Esophagus squamous epithelium (tissue), 5 donors: ENCODE results near the gene STX8. TPM values are rescaled to one million over a fixed set of nuclear protein-coding genes. Genes with fewer than 3 reads are reported as not detected.

Experiments used
- DNase-seq: peaks from one replicate; lab custom pipeline; 2025; lab: John Stamatoyannopoulos, UW
- H3K27ac ChIP-seq, 4 donors: fragments of 200-600 bp; sonication (generic); one replicate each; pipeline ENCODE4 v1.5.1; 2016 to 2019; ENCODE audit warnings: mild to moderate bottlenecking in 1 of 4
- H3K27me3 ChIP-seq, 4 donors: fragments of 200-600 bp; sonication (generic); 1 replicate in 3 of 4; 2 replicates in 1 of 4; pipeline versions ENCODE4 v1.5.1 to v1.6.0; 2017 to 2021; ENCODE audit warnings: antibody characterized with exemption in 1 of 4
- H3K36me3 ChIP-seq, 3 donors: fragments of 200-600 bp; sonication (generic); one replicate each; pipeline ENCODE4 v1.5.1; 2016 to 2019
- H3K4me1 ChIP-seq, 3 donors: fragments of 200-600 bp; sonication (generic); one replicate each; pipeline ENCODE4 v1.5.1; 2017 to 2019
- H3K4me3 ChIP-seq, 4 donors: fragments of 200-600 bp; sonication (generic); 1 replicate in 3 of 4; 2 replicates in 1 of 4; pipeline ENCODE4 v1.5.1; 2016 to 2019; ENCODE audit warnings: mild to moderate bottlenecking in 2 of 4, moderate library complexity in 1 of 4
- H3K9me3 ChIP-seq, 3 donors: fragments of 200-600 bp; sonication (generic); one replicate each; pipeline ENCODE4 v1.5.1; 2016 to 2019
- CTCF ChIP-seq, 6 experiments: fragments of 450-650 bp in 4 of 6; fragments of 200-600 bp in 2 of 6; sonication (generic) in 2 of 6; IDR thresholded peaks; one replicate each; pipeline ENCODE4 v1.5.1; 2016 to 2019; ENCODE audit warnings: antibody characterized with exemption in 6 of 6, mild to moderate bottlenecking in 4 of 6, moderate library complexity in 4 of 6
- POLR2A ChIP-seq, 4 donors: fragments of 450-650 bp; IDR thresholded peaks; one replicate each; pipeline ENCODE4 v1.6.1; 2017; ENCODE audit warnings: antibody characterized with exemption in 4 of 4, mild to moderate bottlenecking in 4 of 4, moderate library complexity in 3 of 4
- WGBS, 2 donors: methylation state at CpG; one replicate each; pipeline ENCODE4 v1.1.5; 2018; 5-methylcytosine and 5-hydroxymethylcytosine counted together
- intact Hi-C: fragments of 100-400 bp; cut with DNase I; formaldehyde crosslinking; loops from one replicate; pipeline ENCODE4 v1.15.0; 2022
- total RNA-seq, 4 donors: library from RNA; depleted of rRNA; stranded (reverse); fragments of >200 nt; gene quantifications; one replicate each; pipeline ENCODE4 v1.1.0, GENCODE V29; 2016
- donor health status: DM: yes; HTN: yes; CAD: no.

The STX8 gene
- total RNA-seq, 4 donors from 2014 or later, result 31.8 to 66.4 (median 46.5) TPM

- TF ChIP-seq CTCF (IDR thresholded peaks at IDR 0.05) (no peak), POLR2A (IDR thresholded peaks at IDR 0.05) (no peak)
Measured at GRCh38 chr17:9364837-9365430, 210.7 kb downstream of the STX8 start.

GRCh38 chr17:9363440-9364350 is 211.9 kb downstream of the STX8 start:
- intact Hi-C loops, result no loop called here

More at GRCh38 chr17:9364837-9365430, 210.7 kb downstream of the STX8 start:
- no peaks in the 10 kb centered on the region for H3K9me3 ChIP-seq
- intact Hi-C loops, result no loop called here
- H3K4me3 ChIP-seq, result no peak overlapping the region
- H3K4me1 ChIP-seq, result peaks cover 0 to 17% (median 0%) of the 10 kb centered on the region in 3 donors
- DNase-seq, result no peak
- peak overlapping the region in 1 of 4 donors; percentile 4 for H3K27ac ChIP-seq
- no peaks in the 10 kb centered on the region for H3K36me3 ChIP-seq
- no peaks in the 10 kb centered on the region for H3K27me3 ChIP-seq
- 75 to 80% methylated on average over 3 of the region's 3 CpGs for WGBS, 2 donors

GRCh38 chr17:9361188-9361955 is 214.2 kb downstream of the STX8 start:
- intact Hi-C loops, result no loop called here
- peak overlapping the region in 1 of 4 donors; percentile 44 for H3K27ac ChIP-seq
- DNase-seq, result no peak
- H3K36me3 ChIP-seq, result no peaks in the 10 kb centered on the region
- peaks cover 0 to 21% (median 3%) of the 10 kb centered on the region in 3 donors for H3K4me1 ChIP-seq
- TF ChIP-seq POLR2A (IDR thresholded peaks at IDR 0.05), result no peak
- TF ChIP-seq CTCF (IDR thresholded peaks at IDR 0.05), result no peak
- H3K27me3 ChIP-seq, result no peaks in the 10 kb centered on the region
- 77 to 81% methylated on average over 7 of the region's 7 CpGs for WGBS, 2 donors
- no peak overlapping the region for H3K4me3 ChIP-seq
- H3K9me3 ChIP-seq, result no peaks in the 10 kb centered on the region

More at GRCh38 chr17:9363440-9364350, 211.9 kb downstream of the STX8 start:
- WGBS, 2 donors, result 55 to 65% methylated on average over 13 of the region's 13 CpGs
- Histone ChIP-seq H3K4me1 (peaks cover 0 to 17% (median 0%) of the 10 kb centered on the region in 3 donors), H3K36me3 (no peaks in the 10 kb centered on the region), H3K4me3 (no peak overlapping the region), H3K9me3 (no peaks in the 10 kb centered on the region), H3K27me3 (no peaks in the 10 kb centered on the region), H3K27ac (no peak overlapping the region)
- no peak for TF ChIP-seq CTCF (IDR thresholded peaks at IDR 0.05)
- no peak for DNase-seq

GRCh38 chr17:9360677-9361081 is 214.9 kb downstream of the STX8 start:
- H3K9me3 ChIP-seq, result no peaks in the 10 kb centered on the region
- DNase-seq, result no peak
- intact Hi-C loops, result no loop called here
- no peaks in the 10 kb centered on the region for H3K36me3 ChIP-seq
- peak overlapping the region in 2 of 4 donors; percentile 44 to 49 for H3K27ac ChIP-seq
- H3K4me3 ChIP-seq, result no peak overlapping the region
- H3K4me1 ChIP-seq, result peaks cover 0 to 25% (median 4%) of the 10 kb centered on the region in 3 donors
- 72 to 83% methylated on average over 13 of the region's 13 CpGs for WGBS, 2 donors
- H3K27me3 ChIP-seq, result no peaks in the 10 kb centered on the region
- TF ChIP-seq POLR2A (IDR thresholded peaks at IDR 0.05) (no peak), CTCF (IDR thresholded peaks at IDR 0.05) (no peak)
